GM18907 (cell line): ENCODE results near the gene ASB10.

Source experiments
- ATAC-seq: cut with Tn5 transposase; IDR thresholded peaks from one replicate; pipeline ENCODE4 v1.9.1; 2021; ENCODE audit warnings: mild to moderate bottlenecking, moderate library complexity; ENCODE audit not compliant: unreplicated experiment

The ASB10 gene

GRCh38 chr7:151211155-151211772, 24.2 kb upstream of the ASB10 start:
- no peak for ATAC-seq

- no peak for ATAC-seq
These were observed 23.2 kb upstream of the ASB10 start, which contains the start of gene H2BK1 for GRCh38 chr7:151210087-151210854. H2BK1 (minus strand) TSS chr7:151210488; CDS start chr7:151210318, 170 bp downstream.

DNA sequence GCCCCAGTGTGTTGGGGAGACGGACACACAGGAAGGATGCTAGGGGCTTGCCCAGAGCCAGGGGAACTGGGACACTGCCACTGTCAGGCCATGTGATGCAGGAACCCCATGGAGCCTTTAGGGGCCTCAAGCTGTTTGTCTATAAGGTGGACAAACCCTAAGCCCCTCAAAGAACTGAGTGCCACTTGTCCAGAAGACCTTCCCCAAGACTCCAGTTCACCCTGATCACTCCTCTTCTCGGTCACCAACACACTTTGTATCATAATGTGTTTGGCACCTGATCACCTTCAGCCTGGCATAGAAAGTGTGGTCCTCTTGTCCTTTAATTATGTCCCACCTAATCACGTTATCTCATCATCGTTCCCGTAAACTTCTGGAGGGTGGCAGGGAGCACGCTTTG, 22.5 kb upstream of the ASB10 start:
- ATAC-seq: no peak

DNA sequence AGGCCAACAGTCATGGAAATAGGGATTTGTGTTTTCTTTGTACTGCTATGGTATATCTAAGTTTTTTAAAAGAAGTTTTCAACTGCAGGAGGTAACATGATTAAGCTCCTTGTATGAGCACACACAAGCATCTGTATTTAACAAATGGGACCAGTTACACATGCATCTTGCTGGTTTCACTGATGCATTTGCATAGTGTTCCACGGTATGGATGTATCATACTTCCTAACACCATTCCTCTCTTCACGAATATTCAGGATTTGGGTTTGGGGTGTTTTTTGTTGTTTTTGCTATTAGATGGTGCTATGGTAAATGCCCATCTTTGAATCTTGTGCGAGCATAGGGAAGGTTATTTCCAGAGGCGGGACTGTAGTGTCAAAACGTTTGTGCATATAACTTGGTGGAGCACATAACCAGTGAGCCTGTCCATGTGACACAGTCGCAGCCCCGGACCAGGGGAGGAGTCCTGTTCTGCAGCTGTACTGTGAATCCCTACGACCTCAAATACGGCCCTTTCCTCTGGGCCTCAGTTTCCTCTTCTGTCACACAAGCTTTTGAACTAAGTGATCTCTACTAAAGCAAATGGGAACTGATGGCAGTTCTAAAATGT, 21.3 kb upstream of the ASB10 start:
- no peak for ATAC-seq

DNA sequence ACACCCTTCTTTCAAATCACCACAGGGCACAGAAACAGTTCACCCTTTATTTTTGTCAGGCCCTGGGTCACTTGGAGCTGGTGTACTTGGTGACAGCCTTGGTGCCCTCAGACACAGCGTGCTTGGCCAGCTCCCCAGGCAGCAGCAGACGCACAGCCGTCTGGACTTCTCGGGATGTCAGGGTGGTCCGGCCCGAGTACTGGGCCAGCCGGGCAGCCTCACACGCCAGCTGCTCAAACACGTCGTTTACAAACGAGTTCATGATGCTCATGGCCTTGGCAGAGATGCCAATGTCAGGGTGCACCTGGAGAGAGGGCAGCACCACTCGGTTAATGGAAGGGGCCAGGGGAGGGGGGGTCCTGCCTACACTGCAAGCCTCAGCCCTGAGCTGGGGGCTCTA, 20.8 kb upstream of the ASB10 start:
- no peak for ATAC-seq

DNA sequence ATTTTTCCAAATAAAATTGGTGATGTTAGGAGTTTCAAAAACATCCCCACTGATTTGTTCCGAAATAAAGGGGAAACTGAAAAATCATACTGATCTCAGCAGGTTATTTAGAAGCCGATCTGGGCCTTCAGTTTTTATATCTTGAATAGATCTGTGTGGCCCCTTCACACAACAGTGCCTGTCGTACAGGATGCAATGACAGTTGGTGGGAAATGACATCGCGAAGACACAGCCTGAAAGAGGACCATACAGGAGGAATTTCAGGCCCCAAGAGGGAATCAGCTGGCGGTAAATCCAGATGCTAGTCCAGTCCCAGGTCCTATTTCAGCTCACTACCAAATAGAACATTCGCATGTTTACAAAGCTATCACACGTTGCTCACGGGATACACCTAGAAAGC, 20.3 kb upstream of the ASB10 start:
- ATAC-seq: no peak

DNA sequence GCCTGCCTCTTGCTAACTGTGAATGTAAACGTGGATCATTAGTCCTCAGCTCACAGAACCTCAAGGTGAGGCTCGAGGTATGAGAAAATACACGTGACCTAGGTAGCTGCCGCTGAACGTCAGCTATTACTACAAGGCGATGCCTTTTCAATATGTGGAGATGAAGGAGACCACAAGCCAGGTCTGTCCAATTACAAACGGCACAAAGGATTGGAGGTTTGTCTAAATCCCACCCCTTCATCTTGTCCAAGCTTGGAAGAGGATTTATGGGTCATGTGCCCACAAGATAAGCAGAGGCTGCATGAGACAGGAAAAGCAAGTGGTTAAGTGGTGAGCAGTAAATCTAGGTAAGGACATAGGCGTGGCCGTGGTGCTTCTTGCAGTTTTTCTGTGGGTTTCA, 19.9 kb upstream of the ASB10 start:
- ATAC-seq: no peak

- no peak for ATAC-seq
These were observed 18.7 kb upstream of the ASB10 start for GRCh38 chr7:151205730-151206129.

- ATAC-seq: no peak
These were observed 17.5 kb upstream of the ASB10 start for GRCh38 chr7:151204383-151205032.

DNA sequence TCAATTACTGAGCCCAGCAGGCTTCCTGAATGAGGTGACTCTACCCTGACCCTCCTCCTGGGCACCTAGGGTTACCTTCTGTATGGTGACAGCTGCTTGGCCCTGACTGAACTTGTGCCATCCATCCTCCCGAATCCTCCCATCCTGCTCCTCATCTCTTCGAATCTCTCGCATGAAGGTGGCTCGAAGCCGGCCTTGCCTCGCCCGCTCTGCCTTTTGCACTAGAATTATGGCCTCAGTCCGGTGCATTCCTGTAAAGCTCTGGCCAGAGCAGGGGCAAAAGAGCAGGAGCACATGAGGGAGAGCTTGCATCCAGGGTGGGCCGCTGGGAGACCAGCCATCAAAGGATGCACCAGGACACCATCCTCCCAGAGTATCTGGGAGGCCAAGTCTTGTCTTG, 15.8 kb upstream of the ASB10 start:
- no peak for ATAC-seq

DNA sequence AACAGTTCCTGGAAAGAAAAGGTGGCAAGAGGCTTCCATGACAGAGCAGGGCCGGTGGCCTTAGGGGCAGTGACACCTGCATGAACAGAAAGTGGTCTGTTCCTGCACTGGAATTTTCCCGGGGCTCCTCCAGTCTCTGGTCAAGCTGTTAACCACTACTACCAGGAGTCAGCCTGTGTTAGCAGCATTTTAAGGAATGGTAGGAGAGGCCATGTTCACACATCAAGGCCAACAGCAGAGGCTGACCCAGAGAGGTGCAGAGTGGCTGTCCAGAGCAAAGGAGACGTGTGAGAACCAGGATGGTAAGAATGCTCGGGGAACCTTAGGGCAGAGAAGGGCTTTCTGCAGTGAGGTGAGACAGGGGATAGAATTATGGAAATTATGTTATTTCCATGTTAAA, 14.7 kb upstream of the ASB10 start:
- ATAC-seq: no peak

- no peak for ATAC-seq
These were observed 14.3 kb upstream of the ASB10 start for GRCh38 chr7:151201344-151201743.

DNA sequence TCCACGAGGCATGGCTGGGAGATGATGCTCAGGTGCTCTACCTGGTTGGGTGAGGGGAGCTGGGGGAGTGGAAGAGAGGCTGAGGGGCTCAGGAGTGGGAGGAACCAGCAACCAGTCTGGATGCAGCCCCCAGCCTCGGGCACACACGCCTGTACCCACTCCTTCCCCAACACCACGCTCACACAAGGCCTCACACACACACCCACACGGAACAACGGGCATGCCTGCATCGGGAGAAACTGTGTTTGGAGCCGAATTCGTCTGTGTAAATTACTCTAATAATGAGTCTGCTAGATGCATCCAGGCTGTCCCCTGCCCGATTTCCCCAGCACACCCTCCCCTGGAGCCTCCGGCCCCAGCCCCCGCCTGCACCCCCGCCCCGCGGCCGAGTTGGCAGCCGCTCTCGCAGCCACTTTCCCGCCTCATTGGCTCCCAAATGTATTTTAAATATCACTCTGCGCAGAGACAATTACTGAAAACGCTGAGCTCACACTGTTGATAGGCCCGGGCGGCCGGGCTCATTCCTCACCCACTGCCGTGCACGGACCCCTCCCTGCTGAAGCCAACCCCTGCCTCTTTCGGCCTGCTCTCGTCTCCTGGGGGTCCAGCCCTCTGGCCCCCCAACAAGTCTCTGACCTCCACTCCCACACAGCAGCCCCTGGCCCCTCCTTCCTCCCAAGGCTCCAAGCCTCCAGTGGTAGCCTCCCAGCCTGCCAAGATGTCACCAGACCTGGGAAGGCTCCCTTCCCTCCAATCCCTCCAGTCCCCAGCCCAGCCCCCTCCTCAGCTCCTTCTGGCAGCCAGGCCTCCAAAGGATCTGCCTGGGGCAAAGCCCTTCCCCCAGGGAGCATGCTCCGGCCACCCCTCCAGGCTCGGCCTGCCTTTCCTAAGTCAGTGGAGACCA, 12.1 kb upstream of the ASB10 start:
- no peak for ATAC-seq

GRCh38 chr7:151197932-151198331, 10.9 kb upstream of the ASB10 start:
- no peak for ATAC-seq

- no peak for ATAC-seq
These were observed 8.8 kb upstream of the ASB10 start for GRCh38 chr7:151195616-151196450.

DNA sequence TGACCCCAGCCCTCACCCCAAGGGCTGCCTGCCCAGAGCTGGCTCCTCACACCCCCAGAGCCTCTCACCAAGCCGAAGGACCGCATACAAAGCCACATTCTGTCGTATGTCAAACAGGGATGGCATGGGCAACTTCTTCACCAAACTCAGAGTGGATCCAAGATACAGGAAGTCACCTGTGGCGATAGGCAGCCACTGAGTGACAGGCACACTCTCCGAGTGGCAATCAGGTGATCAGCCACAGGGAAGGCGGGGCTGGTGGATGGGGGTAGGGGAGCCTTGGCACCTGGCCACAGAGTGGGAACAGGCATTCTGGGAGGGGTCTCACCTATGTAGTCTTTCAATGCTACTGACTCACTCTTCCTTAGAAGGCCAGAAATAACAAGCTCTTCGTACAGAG, 7.1 kb upstream of the ASB10 start:
- no peak for ATAC-seq

- ATAC-seq: no peak
These were observed 6.3 kb upstream of the ASB10 start for GRCh38 chr7:151193203-151193978.

DNA sequence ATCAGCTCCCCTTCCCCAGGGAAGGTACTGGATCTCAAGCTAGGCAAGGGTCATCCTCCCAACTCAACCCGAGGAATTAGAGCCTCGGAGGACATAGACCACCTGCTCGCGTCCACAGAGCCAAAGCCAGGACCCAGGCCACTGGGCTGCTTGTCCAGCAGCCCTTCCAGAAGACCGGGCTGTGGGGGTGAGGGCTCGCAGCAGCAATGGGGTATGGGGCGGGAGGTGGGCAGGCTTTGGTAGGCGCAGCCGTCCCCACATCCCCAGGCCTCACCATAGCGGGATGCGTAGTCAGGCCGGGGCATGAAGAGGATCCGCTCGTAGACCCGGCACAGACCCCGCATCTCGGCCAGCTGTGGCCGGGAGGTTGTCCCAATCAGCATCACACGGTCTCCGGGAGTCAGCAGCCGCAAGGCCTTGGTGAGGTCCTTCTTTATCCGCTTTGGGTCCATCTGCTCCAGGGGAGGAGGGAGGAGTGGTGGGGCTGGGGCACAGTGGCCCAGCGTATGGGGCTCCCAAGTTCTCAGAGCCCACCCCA, 5.0 kb upstream of the ASB10 start:
- ATAC-seq: no peak

DNA sequence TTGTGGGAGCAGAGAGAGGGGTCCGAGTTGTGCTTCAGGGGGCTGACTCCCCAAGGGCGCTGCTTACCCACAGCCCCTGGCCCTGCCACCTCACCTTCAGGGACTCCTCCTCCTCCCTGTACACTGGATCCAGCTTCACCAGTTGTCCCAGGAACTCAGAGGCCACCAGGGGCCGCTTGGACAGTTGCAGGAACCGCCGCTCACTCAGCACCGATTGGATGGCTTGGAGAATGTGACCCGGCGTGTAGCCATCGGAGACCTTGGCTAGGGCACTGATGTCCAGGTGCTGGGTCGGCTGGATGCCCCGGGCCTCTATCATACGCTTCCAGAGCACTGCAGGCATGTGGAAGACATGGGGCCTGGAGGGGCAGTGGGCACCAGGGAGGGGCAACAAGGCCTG, 4.5 kb upstream of the ASB10 start:
- no peak for ATAC-seq
